Prostate gland (tissue), 2 donors: ENCODE data around the gene KIAA1586.

ENCODE experiments used
- POLR2A ChIP-seq: fragments of 450-650 bp; IDR thresholded peaks from one replicate; pipeline ENCODE4 v1.6.1; 2016; ENCODE audit warnings: antibody characterized with exemption, mild to moderate bottlenecking
- POLR2AphosphoS5 ChIP-seq: sonication (generic); formaldehyde crosslinking; IDR thresholded peaks from one replicate; pipeline ENCODE4 v1.6.1; 2017; ENCODE audit warnings: antibody characterized with exemption
- TF ChIP-seq, protein P1 (sequence below), 4 experiments: fragments of 200-600 bp in 2 of 4; fragments of 450-650 bp in 2 of 4; sonication (generic) in 2 of 4; IDR thresholded peaks; 1 replicate in 3 of 4; 2 replicates in 1 of 4; pipeline ENCODE4 v1.5.1; 2016 to 2019; ENCODE audit warnings: antibody characterized with exemption in 4 of 4, mild to moderate bottlenecking in 2 of 4, moderate library complexity in 2 of 4

DNA sequence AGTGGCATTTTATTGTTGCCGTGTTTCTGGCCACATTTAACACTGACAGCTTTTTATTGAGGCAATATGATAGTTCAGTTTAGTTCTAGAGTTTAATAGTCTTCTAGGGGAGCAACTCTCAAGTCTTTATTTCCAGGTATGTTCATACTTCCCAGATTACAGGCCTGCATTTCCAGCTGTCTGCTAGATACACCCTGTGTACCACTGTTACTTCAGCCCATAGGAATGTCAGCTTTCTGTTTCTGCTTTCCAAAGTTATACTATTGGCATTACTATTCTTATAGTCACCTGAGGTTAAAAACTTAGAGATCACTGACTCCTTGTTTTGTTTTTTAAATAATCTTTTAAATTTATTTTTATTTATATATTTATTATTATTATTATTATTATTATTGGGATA, 51.1 kb downstream of the KIAA1586 start:
- TF ChIP-seq, protein P1, sequence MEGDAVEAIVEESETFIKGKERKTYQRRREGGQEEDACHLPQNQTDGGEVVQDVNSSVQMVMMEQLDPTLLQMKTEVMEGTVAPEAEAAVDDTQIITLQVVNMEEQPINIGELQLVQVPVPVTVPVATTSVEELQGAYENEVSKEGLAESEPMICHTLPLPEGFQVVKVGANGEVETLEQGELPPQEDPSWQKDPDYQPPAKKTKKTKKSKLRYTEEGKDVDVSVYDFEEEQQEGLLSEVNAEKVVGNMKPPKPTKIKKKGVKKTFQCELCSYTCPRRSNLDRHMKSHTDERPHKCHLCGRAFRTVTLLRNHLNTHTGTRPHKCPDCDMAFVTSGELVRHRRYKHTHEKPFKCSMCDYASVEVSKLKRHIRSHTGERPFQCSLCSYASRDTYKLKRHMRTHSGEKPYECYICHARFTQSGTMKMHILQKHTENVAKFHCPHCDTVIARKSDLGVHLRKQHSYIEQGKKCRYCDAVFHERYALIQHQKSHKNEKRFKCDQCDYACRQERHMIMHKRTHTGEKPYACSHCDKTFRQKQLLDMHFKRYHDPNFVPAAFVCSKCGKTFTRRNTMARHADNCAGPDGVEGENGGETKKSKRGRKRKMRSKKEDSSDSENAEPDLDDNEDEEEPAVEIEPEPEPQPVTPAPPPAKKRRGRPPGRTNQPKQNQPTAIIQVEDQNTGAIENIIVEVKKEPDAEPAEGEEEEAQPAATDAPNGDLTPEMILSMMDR (IDR thresholded peaks at IDR 0.05), result no peak
- no peak for TF ChIP-seq POLR2A
- TF ChIP-seq POLR2AphosphoS5, result no peak
